LNCAP (cell line): Measurements from ENCODE around the gene PTPN14.

ENCODE experiments used
- CTCF ChIP-seq: fragments of 450-650 bp; IDR thresholded peaks from 2 replicates; pipeline ENCODE4 v1.5.1; 2017; ENCODE audit warnings: mild to moderate bottlenecking

PTPN14 gene

GRCh38 chr1:214476986-214477870 lies 74.2 kb downstream of the PTPN14 start:
- no peak for TF ChIP-seq CTCF

GRCh38 chr1:214476229-214476985 lies 75.0 kb downstream of the PTPN14 start:
- TF ChIP-seq CTCF, result no peak

- no peak for TF ChIP-seq CTCF
These were observed 75.7 kb downstream of the PTPN14 start for GRCh38 chr1:214475746-214476145.

GRCh38 chr1:214475331-214475730 lies 76.1 kb downstream of the PTPN14 start:
- TF ChIP-seq CTCF, result no peak

GRCh38 chr1:214474467-214474866 lies 76.9 kb downstream of the PTPN14 start:
- TF ChIP-seq CTCF, result no peak

GRCh38 chr1:214473862-214474261 lies 77.5 kb downstream of the PTPN14 start:
- no peak for TF ChIP-seq CTCF

- TF ChIP-seq CTCF, result no peak
These were observed 78.0 kb downstream of the PTPN14 start for GRCh38 chr1:214473387-214473786.
